HEK293 (cell line): Measurements from ENCODE around the gene SLAMF6.
"Not testable (repeated sequence)": the region's sequence is repeated elsewhere in the genome, so short reads cannot be mapped to it uniquely, and the experiment has no call there.

Experiments used
- CTCF ChIP-seq: fragments of 450-650 bp; formaldehyde crosslinking; IDR thresholded peaks from 2 replicates; pipeline ENCODE4 v1.5.1; 2016; ENCODE audit warnings: missing biosample characterization, missing genetic modification characterization
- ZNF214 ChIP-seq: fragments of 450-650 bp; formaldehyde crosslinking; IDR thresholded peaks from 2 replicates; pipeline ENCODE4 v1.5.1; 2017; ENCODE audit warnings: missing biosample characterization, mild to moderate bottlenecking, missing genetic modification characterization, borderline replicate concordance
- ZNF248 ChIP-seq: fragments of 450-650 bp; formaldehyde crosslinking; IDR thresholded peaks from 2 replicates; pipeline ENCODE4 v1.5.1; 2017; ENCODE audit warnings: missing biosample characterization, missing genetic modification characterization
- ZNF560 ChIP-seq: fragments of 450-650 bp; formaldehyde crosslinking; IDR thresholded peaks from 2 replicates; pipeline ENCODE4 v1.5.1; 2017; ENCODE audit warnings: missing biosample characterization, missing genetic modification characterization, borderline replicate concordance
- ZNF747 ChIP-seq: fragments of 450-650 bp; formaldehyde crosslinking; IDR thresholded peaks from 2 replicates; pipeline ENCODE4 v1.5.1; 2016; ENCODE audit warnings: missing biosample characterization, missing genetic modification characterization

- TF ChIP-seq ZNF248 (tag by site-specific recombination); ZNF214 (tag by site-specific recombination); ZNF560; CTCF (tag by site-specific recombination); ZNF747: not testable (repeated sequence)
Observed at GRCh38 chr1:160563230-160563629, 40.2 kb upstream of the SLAMF6 start.
